ENCODE results near the gene PCCA.

DNA sequence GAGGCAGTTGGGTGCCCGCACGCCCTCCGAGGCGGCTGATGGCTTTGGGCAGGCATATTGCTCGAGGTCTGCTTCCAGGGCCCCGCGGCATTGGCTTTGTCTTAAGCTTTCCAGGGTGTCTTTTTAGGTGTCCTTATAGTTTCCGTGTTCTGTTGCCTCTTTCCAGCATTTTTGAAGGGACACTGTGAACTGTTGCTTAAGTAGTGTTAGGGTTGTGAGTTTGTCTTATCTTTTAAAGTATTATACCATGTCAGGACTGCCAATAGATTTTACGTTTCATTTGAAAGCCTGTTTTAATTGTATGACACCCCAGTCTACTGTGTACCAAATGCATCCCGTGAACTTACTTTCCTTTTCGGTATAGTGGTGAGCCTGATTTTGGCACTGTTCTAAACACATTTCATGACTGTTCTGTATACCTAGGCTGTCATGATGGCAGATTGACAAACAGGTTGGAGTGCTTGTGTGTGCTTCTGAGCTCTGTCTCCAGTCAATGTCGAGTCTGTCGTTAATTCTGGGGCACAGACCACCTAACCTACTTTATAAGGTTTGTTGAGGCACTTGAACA, 656 bp downstream of the PCCA start:
- TF ChIP-seq MYC (IDR thresholded peaks at IDR 0.05; ENCODE audit: low read depth, low read length) (no peak), POLR2A (IDR thresholded peaks at IDR 0.05; ENCODE audit: low read depth, low read length) (no peak)
- TF ChIP-seq, protein P1, sequence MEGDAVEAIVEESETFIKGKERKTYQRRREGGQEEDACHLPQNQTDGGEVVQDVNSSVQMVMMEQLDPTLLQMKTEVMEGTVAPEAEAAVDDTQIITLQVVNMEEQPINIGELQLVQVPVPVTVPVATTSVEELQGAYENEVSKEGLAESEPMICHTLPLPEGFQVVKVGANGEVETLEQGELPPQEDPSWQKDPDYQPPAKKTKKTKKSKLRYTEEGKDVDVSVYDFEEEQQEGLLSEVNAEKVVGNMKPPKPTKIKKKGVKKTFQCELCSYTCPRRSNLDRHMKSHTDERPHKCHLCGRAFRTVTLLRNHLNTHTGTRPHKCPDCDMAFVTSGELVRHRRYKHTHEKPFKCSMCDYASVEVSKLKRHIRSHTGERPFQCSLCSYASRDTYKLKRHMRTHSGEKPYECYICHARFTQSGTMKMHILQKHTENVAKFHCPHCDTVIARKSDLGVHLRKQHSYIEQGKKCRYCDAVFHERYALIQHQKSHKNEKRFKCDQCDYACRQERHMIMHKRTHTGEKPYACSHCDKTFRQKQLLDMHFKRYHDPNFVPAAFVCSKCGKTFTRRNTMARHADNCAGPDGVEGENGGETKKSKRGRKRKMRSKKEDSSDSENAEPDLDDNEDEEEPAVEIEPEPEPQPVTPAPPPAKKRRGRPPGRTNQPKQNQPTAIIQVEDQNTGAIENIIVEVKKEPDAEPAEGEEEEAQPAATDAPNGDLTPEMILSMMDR (IDR thresholded peaks at IDR 0.05; ENCODE audit: extremely low read depth in 1 of 2, insufficient read depth in 1 of 2, low read depth in 1 of 2, low read length in 2 of 2): no peak
- TF ChIP-seq, protein P2, sequence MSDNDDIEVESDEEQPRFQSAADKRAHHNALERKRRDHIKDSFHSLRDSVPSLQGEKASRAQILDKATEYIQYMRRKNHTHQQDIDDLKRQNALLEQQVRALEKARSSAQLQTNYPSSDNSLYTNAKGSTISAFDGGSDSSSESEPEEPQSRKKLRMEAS (IDR thresholded peaks at IDR 0.05; ENCODE audit: insufficient read depth, insufficient read length): no peak
